ENCODE results near the gene KBTBD4.
A peak's percentile ranks its signal among the peaks of the same experiment; 100 is the strongest.

The KBTBD4 gene

GRCh38 chr11:47578524-47579494 lies at the start of gene KBTBD4, which contains the start of gene NDUFS3:
Gene KBTBD4 (minus strand): TSS chr11:47578970. CDS start chr11:47578951, 19 bp downstream.
Gene NDUFS3 (plus strand): TSS chr11:47579074. CDS start chr11:47579092, 18 bp downstream.
- TF ChIP-seq CTCF (IDR thresholded peaks at IDR 0.05; ENCODE audit: low read depth, low read length, missing control alignments): no peak
- in situ Hi-C loops (cut with HindIII; ENCODE audit: low pct_ligation_motif_present, low sequenced_read_pairs): no loop called here
- Histone ChIP-seq H3K36me3 (replicated peaks) (peaks cover 39% of the 10 kb centered on the region), H3K27ac (peak within 1 kb of the TSS; percentile 65), H3K27me3 (replicated peaks) (no peaks in the 10 kb centered on the region), H3K4me3 (ENCODE audit: low read depth, low read length) (peak within 1 kb of the TSS; percentile 95)
- DNase-seq: peak; percentile 84

GRCh38 chr11:47628026-47628425 lies 49.3 kb upstream of the KBTBD4 start:
- TF ChIP-seq CTCF (IDR thresholded peaks at IDR 0.05; ENCODE audit: low read depth, low read length, missing control alignments): no peak
- no peak overlapping the region for H3K27ac ChIP-seq
- no peaks in the 10 kb centered on the region for H3K27me3 ChIP-seq (replicated peaks)
- peaks cover 65% of the 10 kb centered on the region for H3K36me3 ChIP-seq (replicated peaks)
- no peak for DNase-seq
- in situ Hi-C loops (cut with HindIII; ENCODE audit: low pct_ligation_motif_present, low sequenced_read_pairs): no loop called here
- no peak overlapping the region for H3K4me3 ChIP-seq (ENCODE audit: low read depth, low read length)

- Histone ChIP-seq H3K27ac (no peak overlapping the region), H3K4me3 (ENCODE audit: low read depth, low read length) (no peak overlapping the region), H3K27me3 (replicated peaks) (no peaks in the 10 kb centered on the region), H3K36me3 (replicated peaks) (peaks cover 75% of the 10 kb centered on the region)
- in situ Hi-C loops (cut with HindIII; ENCODE audit: low pct_ligation_motif_present, low sequenced_read_pairs): no loop called here
- no peak for TF ChIP-seq CTCF (IDR thresholded peaks at IDR 0.05; ENCODE audit: low read depth, low read length, missing control alignments)
- DNase-seq: no peak
Measured at GRCh38 chr11:47626234-47626633, 47.5 kb upstream of the KBTBD4 start.

- in situ Hi-C loops (cut with HindIII; ENCODE audit: low pct_ligation_motif_present, low sequenced_read_pairs): no loop called here
- H3K27me3 ChIP-seq (replicated peaks): no peaks in the 10 kb centered on the region
- no peak overlapping the region for H3K4me3 ChIP-seq (ENCODE audit: low read depth, low read length)
- no peak overlapping the region for H3K27ac ChIP-seq
- peaks cover 56% of the 10 kb centered on the region for H3K36me3 ChIP-seq (replicated peaks)
- no peak for TF ChIP-seq CTCF (IDR thresholded peaks at IDR 0.05; ENCODE audit: low read depth, low read length, missing control alignments)
- no peak for DNase-seq
Measured at GRCh38 chr11:47620836-47621378, 42.1 kb upstream of the KBTBD4 start.

GRCh38 chr11:47617417-47617809 lies 38.6 kb upstream of the KBTBD4 start:
- in situ Hi-C loops (cut with HindIII; ENCODE audit: low pct_ligation_motif_present, low sequenced_read_pairs): no loop called here
- no peak for TF ChIP-seq CTCF (IDR thresholded peaks at IDR 0.05; ENCODE audit: low read depth, low read length, missing control alignments)
- peaks cover 33% of the 10 kb centered on the region for H3K36me3 ChIP-seq (replicated peaks)
- peak; percentile 39 for DNase-seq
- H3K27ac ChIP-seq: peak overlapping the region; percentile 27
- H3K27me3 ChIP-seq (replicated peaks): no peaks in the 10 kb centered on the region
- no peak overlapping the region for H3K4me3 ChIP-seq (ENCODE audit: low read depth, low read length)

Measured in brain microvascular endothelial cell (primary cell).